Measurements from ENCODE around the gene TEX264.

Gene TEX264

DNA sequence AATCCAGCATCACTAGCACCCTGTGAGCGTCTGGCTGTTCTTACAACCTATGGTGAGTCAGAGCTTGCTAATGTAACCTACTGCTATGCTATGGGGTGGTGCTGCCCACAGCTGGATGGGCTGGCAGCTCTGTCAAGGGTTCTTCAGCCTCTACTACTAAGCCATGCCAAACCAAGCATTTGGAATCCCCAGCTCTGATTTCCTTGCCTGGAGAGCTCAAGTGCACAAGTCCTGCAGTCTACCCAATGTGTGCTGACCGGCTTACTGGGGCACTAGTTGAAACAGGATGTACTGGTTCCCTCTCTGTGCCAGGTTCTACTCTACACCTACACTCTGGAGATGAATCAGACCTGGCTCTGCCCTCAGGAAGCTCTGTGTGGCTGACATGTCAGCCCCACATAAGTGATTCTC lies 4.2 kb downstream of the TEX264 start:
- no peak for DNase-seq (ENCODE audit: low spot score)

DNA sequence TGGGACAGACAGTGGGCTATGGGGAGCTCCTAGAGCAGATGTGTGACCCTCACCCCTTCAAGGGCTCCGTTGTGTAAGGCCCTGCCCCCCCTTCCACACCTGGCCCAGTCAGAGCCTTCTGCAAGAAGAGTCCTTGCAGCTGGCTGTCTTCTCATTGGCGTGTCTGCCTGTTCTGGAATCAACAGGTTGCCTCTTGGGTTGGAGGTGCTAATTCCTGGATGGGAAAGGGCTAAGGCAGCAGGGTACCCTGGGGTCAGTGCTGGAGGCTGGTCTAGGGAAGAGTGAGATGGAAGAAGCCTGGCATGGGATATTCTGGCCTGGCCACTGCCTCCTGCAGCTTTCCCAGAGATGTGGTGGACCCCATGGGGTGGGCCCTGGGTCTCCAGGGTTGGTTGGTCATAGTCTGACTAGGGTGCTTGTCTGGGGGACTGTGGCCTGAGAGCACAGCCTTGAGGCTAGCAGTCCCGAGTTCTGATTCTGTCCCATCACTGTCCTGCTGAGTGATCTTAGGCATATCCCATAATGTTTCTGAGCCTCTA lies 5.1 kb downstream of the TEX264 start:
- DNase-seq (ENCODE audit: low spot score): no peak

DNA sequence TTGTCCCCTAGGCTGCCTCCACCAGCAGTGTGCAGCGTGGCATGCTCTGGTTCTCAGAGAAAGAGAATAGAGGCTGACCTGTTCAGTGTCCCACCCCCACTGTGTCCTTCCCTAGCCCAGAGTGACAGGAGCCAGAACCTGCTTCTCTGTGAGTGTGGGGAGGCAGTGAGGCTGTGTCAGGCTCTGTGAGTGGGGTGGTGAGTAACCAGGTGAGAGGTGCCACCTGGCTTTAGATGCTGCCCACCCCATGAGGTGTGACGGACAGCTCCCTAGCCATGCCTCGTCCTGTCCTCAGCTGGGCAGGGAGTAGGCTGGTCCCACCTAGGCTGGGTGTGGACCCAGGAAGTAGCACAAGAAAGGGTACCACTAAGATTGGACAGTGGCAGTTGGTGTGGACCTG lies 6.3 kb downstream of the TEX264 start:
- no peak for DNase-seq (ENCODE audit: low spot score)

DNA sequence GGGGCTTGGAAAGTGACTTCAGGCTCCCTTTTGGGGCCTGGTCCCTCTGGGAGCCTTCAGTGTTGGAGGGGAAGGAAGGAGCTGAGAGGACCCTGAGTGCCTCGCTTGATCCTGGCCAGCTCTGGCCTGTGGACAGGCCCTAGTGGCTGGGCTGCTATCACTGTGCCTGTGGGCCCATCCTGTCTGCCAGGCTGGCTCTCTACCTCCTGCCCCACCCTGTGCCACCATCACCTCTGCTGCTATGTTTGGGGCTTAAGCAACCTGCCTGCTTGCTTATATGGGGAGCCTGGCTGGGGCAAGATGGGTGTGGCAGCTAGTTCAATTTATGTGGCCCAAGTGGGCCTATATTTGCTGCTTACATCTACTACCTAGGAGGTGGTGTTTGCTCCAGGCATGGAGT lies 7.1 kb downstream of the TEX264 start:
- DNase-seq (ENCODE audit: low spot score): no peak

DNA sequence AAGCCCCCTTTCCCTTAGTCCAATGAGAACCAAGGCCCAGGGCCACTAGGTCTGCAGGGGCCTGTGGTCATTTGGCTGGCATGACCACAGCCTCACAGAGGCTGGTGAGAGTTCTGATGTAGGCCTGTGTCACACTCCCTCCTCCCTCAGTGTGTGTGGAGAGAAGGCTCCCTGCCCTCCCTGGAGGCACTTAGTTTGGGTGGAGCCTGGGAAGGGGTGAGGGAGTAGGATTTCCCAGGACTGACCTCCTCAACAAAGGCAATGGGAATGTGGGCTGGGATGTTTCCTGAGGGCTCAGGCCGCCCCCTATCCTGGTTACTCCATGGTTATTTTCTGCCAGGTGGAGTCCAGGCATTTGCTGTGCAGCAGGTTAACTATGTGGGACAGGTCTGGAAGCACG lies 7.6 kb downstream of the TEX264 start:
- no peak for DNase-seq (ENCODE audit: low spot score)

DNA sequence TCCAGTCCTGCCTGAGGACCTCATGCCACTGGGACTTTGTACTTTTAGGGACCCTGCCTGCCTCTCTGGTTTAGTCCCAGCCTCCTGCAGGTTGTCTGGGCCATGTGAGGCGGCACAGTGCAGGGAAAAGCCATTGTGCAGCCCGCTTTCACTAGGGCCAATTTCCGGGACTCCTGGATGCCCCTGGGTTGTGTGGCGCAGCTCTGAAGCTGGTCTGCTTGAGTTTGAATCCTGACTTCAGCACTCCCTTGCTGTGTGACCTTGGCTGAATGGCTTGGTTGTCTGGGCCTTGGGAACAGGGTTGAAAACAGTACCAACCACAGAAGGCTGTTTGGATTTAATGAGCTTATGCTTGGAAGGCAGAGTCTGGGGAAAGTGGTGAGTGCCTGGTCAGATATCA lies 8.3 kb downstream of the TEX264 start:
- no peak for DNase-seq (ENCODE audit: low spot score)

DNA sequence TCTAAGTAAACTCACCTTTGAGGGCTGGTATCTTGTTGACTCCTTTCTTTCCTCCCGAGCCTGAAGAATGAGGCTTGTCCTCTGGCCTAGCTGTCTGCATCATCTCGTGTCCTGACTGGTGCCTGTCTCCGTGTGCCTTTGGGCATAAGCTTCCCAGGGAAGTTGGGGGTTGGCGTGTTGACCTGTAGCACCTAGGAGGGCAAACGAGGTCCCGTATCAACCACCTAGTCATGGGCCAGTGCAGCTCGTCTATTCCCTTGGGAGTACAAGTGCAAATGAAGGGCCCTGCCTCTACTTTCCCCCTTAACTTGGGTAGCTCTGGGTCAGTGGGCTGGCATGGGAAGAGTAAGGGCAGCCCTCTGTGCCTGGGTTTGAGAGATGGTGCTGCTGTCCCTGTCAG lies 8.7 kb downstream of the TEX264 start:
- no peak for DNase-seq (ENCODE audit: low spot score)

DNA sequence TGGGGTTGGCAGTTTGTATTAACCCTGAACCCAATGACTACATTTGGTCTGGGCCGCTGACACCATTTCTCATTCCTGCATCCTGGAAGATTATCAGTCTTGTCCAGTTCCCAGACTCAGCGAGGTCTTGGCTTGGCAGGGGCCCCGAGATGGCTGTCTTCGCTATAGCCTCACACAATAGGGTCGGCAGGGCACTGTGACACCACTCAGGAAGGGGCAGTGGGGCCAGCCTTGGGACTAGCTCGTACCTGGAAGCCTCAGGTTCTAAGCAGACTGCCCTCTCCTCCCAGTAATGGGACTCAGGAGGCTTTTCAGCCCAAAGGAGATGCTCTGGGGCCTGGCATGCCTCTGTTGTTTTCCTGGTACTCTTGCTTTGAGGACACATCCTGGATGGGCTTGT lies 9.1 kb downstream of the TEX264 start:
- no peak for DNase-seq (ENCODE audit: low spot score)

DNA sequence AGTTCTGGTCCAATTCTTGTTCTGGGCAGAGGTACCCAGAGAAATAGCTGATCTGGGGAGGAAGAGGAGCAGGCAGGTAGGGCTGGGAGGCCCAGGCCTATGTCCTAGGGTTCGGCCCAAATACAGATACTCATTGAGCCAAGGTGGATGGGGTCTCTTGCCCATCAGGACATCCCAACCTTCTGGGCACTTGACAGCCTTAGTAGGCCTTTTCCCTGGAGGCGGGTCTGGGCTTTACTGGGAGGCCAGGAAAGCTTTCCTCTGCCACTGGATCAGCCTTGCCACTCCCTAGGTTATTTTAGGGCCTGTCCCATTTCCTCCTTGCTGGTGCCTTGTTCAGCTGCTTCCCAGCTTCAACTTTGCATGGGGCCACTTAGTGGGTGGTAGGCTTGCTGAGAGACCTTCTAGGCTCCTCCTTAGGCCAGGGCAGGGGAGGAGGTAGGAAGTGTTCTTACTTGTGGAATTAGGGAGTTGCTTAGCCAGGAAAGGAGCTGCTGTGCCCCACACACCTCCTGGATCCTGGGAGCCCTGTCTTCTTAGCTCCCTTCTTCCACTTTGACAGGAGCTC lies 9.7 kb downstream of the TEX264 start:
- no peak for DNase-seq (ENCODE audit: low spot score)

DNA sequence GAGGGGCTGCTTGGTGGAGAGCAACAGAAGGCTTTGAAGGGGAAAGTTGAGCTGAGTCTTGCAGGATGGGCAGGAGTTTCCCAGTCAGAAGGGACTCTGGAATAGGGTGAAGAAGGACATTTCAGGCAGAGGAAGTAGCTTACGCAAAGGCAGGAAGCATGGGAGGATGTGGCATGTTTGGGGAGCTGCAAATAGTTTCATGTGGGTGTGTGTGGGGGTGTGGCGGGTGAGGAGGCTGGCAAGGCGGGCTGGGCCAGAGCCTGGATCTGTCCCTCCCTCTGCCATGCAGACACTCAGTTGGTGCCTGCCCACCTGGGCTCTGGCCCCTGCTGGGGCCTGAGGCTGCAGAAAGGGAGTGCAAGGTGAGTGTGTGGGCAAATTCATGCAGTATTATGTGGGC lies 10.4 kb downstream of the TEX264 start:
- no peak for DNase-seq (ENCODE audit: low spot score)

DNA sequence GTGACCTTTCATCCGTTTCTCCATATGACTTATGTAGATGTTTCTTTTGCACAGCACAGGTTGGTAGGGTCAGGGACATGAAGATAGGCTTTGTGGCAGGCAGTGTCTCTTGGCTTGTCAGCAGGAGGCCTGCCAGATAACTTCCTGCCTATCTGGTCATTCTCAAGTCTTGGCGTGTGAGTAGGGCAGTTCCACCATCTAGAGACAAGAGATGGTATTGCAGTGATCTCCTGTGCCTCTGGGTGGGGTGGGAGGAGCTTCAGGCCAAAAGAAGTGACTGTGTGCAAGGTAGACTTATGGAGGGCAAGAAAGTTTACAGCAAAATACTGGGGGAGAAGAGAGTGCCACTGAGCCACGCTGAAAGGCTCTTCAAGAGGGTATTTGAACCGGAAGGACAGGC lies 11.0 kb downstream of the TEX264 start:
- DNase-seq (ENCODE audit: low spot score): peak; percentile 75

DNA sequence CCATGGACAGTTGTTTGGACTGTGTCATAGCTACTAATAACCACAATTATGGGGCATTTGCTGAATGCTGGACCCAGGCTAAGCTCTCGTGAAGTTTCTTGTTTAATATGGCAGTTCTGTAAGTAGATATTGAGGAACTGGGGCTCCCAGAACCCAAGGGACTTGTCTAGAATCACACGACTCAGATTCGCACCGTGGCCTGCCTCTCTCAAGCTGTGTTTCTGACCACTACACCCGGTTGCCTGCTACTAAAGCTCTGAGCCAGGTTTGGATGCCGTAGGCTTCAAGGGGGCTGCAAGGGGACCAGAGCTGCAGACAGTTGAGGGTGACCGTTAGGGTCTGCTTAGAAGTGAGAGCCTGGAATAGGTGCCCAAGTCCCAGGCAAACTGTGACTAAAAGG lies 11.5 kb downstream of the TEX264 start:
- no peak for DNase-seq (ENCODE audit: low spot score)

DNA sequence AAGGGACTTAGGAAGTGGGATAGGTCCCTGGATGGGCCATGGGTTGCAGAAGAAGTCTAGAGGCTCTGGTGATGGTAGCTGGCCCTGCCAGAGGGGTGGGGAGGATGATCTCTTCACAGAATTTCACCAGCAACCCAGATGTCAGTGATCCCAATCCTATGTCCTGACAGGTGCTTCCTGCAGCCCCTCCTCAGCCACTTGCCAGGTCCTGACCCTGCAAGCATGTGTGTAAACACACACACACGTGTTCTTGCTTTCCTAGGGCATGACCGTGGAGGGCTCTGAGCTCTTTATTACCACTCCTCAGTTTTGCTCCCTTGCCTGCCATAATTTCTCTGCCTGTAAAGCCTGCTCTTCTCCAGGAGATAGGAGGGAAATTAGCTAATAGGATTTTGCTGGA lies 12.5 kb downstream of the TEX264 start:
- no peak for DNase-seq (ENCODE audit: low spot score)

DNA sequence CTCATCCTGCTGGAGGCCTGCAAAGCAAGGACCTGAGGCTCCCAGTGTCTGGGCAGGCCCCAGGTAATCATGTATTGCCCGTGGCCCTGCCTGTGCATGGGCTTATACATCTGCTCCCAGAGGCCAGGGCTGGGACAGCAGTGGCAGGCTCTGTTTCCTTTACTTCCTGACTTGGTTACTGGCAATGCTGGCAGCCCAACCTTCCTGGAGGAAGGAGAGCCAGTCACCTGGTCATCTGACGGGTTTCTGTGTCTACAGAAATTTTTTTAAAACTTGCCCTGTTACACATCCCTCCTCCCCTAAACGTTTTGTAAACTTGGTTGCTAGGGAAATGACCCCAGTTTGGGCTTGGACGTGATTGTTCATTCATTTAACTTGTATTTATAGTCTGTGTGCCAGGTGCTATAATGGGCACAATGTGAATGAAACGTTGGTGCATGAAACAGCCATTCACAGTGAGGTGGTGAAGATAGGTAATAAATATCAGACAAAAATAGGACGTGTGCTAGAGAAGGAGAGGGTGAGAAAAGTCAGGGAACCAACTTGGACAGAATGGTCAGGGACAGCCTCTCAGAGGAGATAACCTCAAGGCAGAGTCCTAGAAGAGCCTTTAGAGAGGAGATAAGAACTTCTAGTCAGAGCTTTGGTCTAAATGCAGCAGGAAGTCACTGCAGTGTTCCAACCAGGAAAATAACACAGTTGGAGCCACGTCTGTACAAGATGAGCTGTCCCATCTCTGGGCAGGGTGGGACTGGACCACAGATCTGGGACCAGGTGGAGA lies 14.1 kb downstream of the TEX264 start:
- no peak for DNase-seq (ENCODE audit: low spot score)

DNA sequence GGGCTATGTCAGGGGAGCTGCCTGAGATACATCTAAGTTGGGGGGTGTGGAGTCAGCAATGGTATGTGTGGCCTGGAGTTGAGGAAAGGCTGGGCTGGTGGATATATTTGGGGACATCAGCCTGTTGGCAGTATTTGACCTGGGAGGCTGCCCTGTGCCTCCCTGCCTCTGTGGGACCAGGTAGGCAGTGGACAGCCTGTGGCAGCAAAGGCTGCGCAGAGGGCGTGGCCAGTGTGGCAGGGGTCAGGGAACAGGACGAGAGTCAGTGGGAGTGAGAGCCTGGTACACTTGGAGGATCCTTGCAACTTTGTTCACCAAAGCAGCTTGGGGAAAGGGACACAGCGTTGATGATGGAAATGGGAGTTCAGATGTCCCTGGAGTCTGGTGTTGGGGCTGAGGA lies 15.0 kb downstream of the TEX264 start:
- DNase-seq (ENCODE audit: low spot score): no peak

DNA sequence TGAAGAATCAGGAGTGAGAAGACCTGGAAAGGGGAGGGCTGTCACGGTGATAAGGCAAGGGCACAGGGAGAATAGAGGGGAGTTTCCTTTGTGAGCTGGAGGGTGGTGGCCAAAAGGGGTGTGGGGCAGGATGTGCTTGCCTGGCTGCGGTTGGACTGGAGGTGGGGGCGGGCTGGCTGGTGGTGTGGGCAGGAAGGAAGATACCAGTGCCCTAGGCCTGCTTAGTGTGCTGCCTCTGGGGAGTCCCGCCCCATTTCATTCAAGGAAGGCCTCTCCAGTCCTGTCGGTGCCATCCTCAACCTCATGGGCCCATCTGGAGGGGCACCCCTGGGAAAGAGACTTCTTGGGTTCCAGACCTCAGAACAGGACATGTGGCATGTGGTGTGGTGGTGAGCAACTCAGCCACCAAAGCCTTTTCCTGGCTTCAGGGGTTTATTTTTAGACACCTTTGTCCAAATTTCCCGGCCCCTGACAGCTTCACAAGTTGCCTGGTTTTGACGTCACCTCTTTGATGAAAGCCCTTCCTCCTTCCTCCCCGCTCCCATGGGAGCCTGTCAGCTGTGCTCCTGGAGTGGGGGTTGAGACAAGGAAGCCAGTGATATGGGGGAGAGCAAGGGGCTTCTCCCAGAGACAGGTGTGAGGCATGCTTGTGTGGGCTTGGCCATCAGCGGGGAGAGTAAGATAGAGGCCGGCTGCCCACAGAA lies 15.6 kb downstream of the TEX264 start:
- no peak for DNase-seq (ENCODE audit: low spot score)

DNA sequence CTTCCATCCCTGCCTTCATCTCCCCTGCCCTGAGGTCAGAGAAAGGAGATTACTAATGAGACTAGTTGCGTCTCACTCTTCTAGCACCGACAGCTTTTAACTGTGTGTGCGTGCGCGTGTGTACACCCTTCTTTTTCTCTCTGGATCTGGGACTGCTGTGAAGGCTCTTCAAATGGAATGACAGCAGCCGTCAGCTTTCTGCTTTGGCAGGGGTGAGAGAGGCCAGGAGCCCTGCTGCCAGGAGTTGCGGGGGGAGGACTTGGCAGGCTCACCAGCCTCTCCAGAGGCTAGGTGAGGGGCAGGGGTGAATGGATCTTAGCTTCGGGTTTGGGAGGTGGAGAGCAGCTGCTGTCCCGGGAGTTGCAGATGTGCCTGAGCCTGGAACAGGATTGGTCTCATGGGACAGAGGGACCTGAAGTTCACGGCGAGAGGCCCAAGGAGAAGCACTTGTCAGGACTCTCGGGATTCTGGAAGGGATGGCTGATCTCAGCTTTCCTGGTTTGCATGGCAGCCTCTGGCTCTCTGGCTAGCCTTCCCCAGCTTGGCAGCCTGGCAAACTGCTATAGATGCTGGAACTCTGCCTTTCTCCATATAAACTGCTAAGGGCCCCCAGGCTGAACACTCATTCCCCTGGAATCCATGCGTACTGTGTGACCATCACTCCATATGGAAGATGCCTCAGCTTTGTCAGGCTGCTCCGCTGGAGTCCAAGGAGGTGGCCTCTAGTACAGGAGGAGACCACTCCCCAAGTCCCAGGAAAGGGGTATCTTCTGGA lies 16.6 kb downstream of the TEX264 start:
- DNase-seq (ENCODE audit: low spot score): no peak

DNA sequence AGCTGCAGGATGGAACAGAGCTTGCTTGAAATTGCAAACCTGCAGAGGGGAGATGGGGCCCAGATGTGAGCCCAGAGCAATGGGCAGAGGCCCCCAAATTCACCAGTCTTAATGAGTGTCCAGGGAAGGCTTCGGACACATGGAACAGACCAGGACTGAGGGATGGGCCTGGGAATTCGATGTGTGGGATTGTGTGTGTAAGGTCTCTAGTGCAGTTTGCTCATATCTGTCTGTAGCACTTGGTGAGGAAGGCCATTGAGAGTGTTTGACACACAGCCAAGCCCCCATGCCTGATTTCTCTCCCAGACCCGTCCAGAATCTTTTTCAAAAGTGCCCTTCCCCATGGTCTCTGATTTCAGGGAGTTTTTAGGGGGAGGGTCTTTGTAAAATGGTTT lies 17.2 kb downstream of the TEX264 start:
- DNase-seq (ENCODE audit: low spot score): no peak

DNA sequence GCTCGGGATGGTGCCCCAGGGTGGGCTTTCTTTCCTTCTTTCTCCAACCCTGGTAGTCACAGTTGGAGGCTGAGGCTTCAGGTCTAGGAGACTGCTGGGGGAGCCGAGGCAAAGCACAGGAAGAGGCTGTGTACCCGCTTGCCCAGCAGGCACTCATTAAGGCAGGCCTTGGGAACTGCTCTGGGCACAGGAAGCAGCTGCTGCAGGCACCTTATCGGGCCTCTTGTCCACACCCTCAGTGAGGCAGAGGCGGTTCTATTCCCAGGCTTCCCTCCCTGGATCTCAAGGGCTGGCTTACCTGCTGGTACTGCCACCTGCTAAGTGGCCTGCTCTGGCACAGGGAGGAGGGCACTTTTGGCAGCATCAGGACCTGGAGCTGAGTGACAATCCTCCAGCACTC lies 20.0 kb downstream of the TEX264 start:
- no peak for DNase-seq (ENCODE audit: low spot score)

DNA sequence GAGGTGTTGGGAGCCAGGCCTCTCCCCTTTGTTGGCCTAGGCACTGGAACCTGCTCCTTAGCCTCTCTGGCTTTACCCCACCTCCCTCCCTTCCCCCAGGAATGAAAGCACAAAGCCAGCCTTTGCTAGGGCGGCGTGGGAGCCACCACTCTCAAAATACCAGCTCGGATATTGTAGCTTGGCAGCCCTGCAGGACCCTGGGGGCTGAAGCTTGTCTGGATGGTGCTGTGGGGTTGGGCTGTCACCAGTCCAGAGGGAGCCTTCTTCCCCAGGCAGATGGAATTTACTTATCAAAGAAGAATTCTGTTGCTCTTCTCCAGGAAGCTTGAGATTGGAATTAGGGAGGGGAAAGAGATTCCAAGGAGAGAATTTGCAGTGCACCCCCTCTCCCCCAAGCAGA lies 20.9 kb downstream of the TEX264 start:
- no peak for DNase-seq (ENCODE audit: low spot score)

DNA sequence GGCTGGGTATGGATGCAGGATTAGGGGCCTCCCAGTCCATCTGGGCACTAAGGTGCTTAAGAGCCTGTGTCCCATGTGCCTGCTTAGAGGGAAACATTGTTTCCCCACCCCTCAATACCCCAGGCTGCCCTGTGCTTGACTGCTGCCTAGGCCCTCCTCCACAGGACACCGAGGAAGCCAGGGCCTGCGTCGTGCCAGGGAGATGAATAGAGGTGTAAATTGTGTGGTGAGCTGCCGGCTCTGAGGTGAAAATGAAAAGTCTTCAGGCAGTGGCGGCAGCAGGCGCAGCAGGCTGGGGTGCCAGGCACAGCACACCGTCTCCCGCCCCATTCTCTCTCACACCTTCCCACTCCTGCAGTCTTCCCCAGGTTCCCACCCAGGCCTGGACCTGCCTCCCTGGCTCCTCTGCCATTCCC lies 21.9 kb downstream of the TEX264 start:
- DNase-seq (ENCODE audit: low spot score): no peak

DNA sequence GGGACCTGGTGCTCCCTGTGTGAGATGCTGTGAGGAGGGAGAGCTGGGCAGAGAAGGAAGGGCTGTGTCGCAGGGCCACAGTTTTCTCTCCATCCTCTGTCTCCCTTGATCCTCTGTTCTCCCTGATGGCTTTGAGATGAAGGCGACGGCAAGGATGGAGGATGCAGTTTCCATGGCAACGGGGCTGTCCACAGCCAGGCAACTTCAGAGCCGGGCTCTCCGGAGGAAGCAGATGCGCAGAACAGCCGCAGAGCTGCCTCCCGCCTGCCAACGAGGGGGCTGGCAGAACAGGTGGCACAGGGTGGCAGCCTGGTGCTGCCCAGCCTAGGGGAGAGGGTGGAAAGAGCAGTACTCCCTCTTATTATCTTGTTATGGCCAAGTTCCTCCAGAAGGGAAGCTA lies 25.9 kb downstream of the TEX264 start:
- DNase-seq (ENCODE audit: low spot score): no peak

DNA sequence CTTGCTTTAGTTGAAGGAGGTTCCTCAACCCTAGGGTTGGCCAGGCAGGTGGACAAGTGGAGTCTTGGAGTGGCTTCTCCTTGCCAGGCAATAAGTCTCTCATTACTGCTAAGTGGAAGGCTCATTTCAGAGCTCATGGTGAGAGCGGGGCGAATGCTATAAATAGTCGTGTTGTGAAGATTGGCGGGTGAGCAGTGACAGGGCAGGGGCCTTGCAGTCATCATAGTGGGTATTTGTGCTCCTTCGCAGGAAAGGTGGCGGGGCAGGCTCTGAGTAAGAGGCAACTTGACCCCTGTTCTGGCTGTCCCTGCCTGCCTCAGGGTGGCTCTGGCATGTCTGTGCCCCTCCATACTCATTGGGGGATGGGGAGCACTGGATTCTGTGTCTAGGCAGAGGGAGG lies 27.2 kb downstream of the TEX264 start:
- no peak for DNase-seq (ENCODE audit: low spot score)

Data from ecto neural progenitor cell (in vitro differentiated cells).